HCT116 (cell line): Measurements from ENCODE around the gene ABTB2.

Source experiments
- TF ChIP-seq, protein P1 (sequence below): IDR thresholded peaks from 2 replicates; pipeline ENCODE4 v1.6.1; 2012
- TF ChIP-seq, protein P2 (sequence below), 3 experiments: fragments of 200-600 bp in 1 of 3; sonication (generic) in 1 of 3; IDR thresholded peaks in 2 of 3; conservative IDR thresholded peaks in 1 of 3; 2 replicates each; pipeline ENCODE4 v1.5.1; 2012 to 2017; ENCODE audit warnings: low read depth in 2 of 3, low read length in 2 of 3, antibody characterized with exemption in 1 of 3, borderline replicate concordance in 1 of 3, control low read depth in 1 of 3, mild to moderate bottlenecking in 1 of 3, mixed read lengths in 1 of 3, mixed run types in 1 of 3, moderate library complexity in 1 of 3; ENCODE audit not compliant: insufficient read depth in 1 of 3

DNA sequence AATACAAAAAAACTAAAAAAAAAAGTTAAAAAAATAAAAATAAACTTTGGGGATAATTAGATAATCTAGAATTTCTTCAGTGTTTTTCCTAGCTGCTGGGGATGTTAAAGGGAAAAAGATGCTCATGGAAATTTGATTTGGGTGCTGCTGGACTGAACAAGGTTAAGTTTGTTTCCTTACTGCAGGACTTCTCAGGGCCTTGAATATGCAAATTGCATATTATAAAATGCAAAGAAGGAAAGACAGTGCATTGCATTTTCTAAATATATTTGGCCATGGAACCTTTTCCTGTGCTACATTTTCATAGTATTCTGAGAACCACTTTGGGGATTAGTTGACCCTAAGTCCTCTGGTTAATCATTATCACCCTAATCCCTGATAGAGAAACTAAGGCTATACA lies 79.6 kb downstream of the ABTB2 start:
- TF ChIP-seq, protein P1, sequence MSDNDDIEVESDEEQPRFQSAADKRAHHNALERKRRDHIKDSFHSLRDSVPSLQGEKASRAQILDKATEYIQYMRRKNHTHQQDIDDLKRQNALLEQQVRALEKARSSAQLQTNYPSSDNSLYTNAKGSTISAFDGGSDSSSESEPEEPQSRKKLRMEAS: no peak
- TF ChIP-seq, protein P2, sequence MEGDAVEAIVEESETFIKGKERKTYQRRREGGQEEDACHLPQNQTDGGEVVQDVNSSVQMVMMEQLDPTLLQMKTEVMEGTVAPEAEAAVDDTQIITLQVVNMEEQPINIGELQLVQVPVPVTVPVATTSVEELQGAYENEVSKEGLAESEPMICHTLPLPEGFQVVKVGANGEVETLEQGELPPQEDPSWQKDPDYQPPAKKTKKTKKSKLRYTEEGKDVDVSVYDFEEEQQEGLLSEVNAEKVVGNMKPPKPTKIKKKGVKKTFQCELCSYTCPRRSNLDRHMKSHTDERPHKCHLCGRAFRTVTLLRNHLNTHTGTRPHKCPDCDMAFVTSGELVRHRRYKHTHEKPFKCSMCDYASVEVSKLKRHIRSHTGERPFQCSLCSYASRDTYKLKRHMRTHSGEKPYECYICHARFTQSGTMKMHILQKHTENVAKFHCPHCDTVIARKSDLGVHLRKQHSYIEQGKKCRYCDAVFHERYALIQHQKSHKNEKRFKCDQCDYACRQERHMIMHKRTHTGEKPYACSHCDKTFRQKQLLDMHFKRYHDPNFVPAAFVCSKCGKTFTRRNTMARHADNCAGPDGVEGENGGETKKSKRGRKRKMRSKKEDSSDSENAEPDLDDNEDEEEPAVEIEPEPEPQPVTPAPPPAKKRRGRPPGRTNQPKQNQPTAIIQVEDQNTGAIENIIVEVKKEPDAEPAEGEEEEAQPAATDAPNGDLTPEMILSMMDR (IDR thresholded peaks at IDR 0.05 in 2 of 3, conservative IDR thresholded peaks at IDR 0.05 in 1 of 3; ENCODE audit: borderline replicate concordance in 1 of 3, insufficient read depth in 1 of 3, low read depth in 2 of 3, low read length in 2 of 3): no peak
